ENCODE results near the gene FBXW8. TPM values are rescaled to one million over a fixed set of nuclear protein-coding genes. Genes with fewer than 3 reads are reported as not detected.

FBXW8 gene
- polyA plus RNA-seq, 2 of the 4 experiments (the other 2 are of a cell fraction): 9.8 to 15.7 TPM

DNA sequence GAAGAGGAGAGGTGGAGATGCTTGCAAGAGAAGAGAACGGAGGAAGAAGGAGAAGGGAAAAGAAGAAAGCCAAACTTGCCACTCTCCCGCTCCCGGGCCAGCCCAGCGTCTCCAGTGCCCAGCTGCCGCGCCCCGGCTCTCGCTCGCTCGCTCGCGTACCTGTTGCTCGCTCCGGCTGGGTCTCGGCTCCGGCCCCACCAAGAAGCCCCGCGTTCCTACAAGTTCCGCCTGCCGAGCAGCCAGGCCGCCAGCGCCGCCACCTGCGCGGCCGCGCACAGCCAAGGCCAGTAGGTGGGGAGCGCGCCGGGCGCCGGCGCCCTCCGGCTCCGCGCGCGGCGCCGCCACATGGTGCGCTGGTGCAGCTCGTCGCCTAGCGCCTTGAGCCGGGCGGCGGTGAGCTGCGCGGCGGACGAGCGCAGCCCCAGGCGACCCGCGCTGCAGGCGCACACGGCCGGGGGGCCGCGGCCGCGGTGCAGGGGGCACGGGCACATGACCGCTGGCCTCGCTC lies 29.9 kb upstream of the FBXW8 start (continued):
- TF ChIP-seq, protein P1, sequence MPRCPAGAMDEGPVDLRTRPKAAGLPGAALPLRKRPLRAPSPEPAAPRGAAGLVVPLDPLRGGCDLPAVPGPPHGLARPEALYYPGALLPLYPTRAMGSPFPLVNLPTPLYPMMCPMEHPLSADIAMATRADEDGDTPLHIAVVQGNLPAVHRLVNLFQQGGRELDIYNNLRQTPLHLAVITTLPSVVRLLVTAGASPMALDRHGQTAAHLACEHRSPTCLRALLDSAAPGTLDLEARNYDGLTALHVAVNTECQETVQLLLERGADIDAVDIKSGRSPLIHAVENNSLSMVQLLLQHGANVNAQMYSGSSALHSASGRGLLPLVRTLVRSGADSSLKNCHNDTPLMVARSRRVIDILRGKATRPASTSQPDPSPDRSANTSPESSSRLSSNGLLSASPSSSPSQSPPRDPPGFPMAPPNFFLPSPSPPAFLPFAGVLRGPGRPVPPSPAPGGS (IDR thresholded peaks at IDR 0.05): no peak
- TF ChIP-seq SMC3 (IDR thresholded peaks at IDR 0.05) (peak; percentile 27; the same call in 2 of the 3 replicates), EHMT2 (IDR thresholded peaks at IDR 0.05; ENCODE audit: low read depth) (no peak), HOXB5 (CRISPR knock-in tag; IDR thresholded peaks at IDR 0.05) (no peak), PHF8 (IDR thresholded peaks at IDR 0.05; ENCODE audit: borderline replicate concordance, low read depth) (no peak), MAFK (IDR thresholded peaks at IDR 0.05; ENCODE audit: partially characterized antibody) (no peak), HDAC2 (IDR thresholded peaks at IDR 0.05) (0 out of 2 replicates have a peak, but pooled peaks have one; percentile 1), GATA3 (IDR thresholded peaks at IDR 0.05; ENCODE audit: borderline replicate concordance) (no peak), EHF (CRISPR knock-in tag; IDR thresholded peaks at IDR 0.05) (no peak)

DNA sequence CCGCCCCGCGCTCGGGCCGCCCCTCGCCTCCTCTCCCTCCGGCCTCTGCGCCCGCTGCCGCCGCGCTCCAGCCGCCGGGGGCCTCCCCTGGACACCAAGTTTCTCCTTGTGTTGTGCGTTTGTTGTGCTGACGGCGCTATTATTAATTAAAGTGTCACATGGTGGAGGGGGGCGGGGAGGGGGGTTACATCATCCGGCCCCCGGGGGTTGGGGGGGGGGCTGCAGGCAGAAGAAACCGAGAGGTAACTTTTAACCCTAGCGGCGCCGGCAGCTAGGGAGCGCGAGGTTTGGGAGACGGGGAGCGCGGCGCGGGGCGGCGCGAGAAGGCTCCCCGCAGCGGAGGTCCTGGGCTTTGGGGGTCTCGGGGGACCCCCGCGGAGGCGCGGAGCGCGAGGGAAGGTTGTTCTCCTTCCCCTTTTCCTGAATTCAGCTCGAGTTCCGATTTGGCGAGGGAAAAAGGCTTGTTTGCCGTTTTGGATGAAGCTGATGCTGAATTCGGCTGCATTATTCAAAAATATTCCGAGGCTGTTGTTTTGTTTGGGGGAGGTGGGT lies 29.3 kb upstream of the FBXW8 start, which contains the start of gene HRK:
HRK (minus strand) TSS at position 117 of the 552 bp plus-strand sequence. CDS start 134 bp downstream, outside the sequence.
- Histone ChIP-seq H3K9me3 (no peaks in the 10 kb centered on the region), H3K4me3 (peak within 1 kb of the TSS; percentile 47), H3K27ac (peak within 1 kb of the TSS; percentile 68 to 87; a peak in 5 of 6 replicates), H3K4me2 (peak within 1 kb of the TSS; percentile 89), H3K4me1 (peaks cover 24% of the 10 kb centered on the region)
- no peak for FAIRE-seq
- peak; percentile 19 to 54; a peak in 5 of 6 replicates for ATAC-seq
- ChIA-PET CTCF (interaction anchor here (1.0 to 3.7 kb wide), 14 partner anchors 10 to 178 kb away, joined by 3 to 22 read pairs (median 4); no protein-coding TSS in a partner anchor), POLR2A (interaction anchor here (0.6 to 1.5 kb wide), 3 partner anchors 20 to 148 kb away, joined by 3 to 4 read pairs (median 3); no protein-coding TSS in a partner anchor)
- no peak for DNase-seq (ENCODE audit: low read depth in 1 of 2, low spot score in 1 of 2)
- 2% methylated on average over 24 of the region's 49 CpGs for WGBS (ENCODE audit: missing lambda C conversion rate)
- TF ChIP-seq EHMT2 (IDR thresholded peaks at IDR 0.05; ENCODE audit: low read depth): no peak
- no peak for TF ChIP-seq FOXS1 (CRISPR knock-in tag; IDR thresholded peaks at IDR 0.05)
- TF ChIP-seq, protein P2, sequence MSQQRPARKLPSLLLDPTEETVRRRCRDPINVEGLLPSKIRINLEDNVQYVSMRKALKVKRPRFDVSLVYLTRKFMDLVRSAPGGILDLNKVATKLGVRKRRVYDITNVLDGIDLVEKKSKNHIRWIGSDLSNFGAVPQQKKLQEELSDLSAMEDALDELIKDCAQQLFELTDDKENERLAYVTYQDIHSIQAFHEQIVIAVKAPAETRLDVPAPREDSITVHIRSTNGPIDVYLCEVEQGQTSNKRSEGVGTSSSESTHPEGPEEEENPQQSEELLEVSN (IDR thresholded peaks at IDR 0.05; ENCODE audit: borderline replicate concordance, low read depth): no peak
- TF ChIP-seq CHD4 (IDR thresholded peaks at IDR 0.05; ENCODE audit: borderline replicate concordance): no peak
- TF ChIP-seq CEBPB (IDR thresholded peaks at IDR 0.05): no peak
- TF ChIP-seq RARB (CRISPR knock-in tag; IDR thresholded peaks at IDR 0.05): no peak
- TF ChIP-seq, protein P3, sequence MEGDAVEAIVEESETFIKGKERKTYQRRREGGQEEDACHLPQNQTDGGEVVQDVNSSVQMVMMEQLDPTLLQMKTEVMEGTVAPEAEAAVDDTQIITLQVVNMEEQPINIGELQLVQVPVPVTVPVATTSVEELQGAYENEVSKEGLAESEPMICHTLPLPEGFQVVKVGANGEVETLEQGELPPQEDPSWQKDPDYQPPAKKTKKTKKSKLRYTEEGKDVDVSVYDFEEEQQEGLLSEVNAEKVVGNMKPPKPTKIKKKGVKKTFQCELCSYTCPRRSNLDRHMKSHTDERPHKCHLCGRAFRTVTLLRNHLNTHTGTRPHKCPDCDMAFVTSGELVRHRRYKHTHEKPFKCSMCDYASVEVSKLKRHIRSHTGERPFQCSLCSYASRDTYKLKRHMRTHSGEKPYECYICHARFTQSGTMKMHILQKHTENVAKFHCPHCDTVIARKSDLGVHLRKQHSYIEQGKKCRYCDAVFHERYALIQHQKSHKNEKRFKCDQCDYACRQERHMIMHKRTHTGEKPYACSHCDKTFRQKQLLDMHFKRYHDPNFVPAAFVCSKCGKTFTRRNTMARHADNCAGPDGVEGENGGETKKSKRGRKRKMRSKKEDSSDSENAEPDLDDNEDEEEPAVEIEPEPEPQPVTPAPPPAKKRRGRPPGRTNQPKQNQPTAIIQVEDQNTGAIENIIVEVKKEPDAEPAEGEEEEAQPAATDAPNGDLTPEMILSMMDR (IDR thresholded peaks at IDR 0.05): no peak; the same call in 2 of the 3 replicates
- TF ChIP-seq BHLHE40 (IDR thresholded peaks at IDR 0.05; ENCODE audit: low read depth, low read length): no peak
- no peak for TF ChIP-seq CHD2 (IDR thresholded peaks at IDR 0.05; ENCODE audit: low read length, partially characterized antibody)
- TF ChIP-seq, protein P1 (IDR thresholded peaks at IDR 0.05): no peak
- TF ChIP-seq HOXB13 (CRISPR knock-in tag; IDR thresholded peaks at IDR 0.05; ENCODE audit: low read depth): no peak
- no peak for TF ChIP-seq JUN (IDR thresholded peaks at IDR 0.05)
- TF ChIP-seq JUNB (IDR thresholded peaks at IDR 0.05): no peak
- TF ChIP-seq NPAS2 (CRISPR knock-in tag; IDR thresholded peaks at IDR 0.05; ENCODE audit: borderline replicate concordance): no peak
- TF ChIP-seq HDAC2 (IDR thresholded peaks at IDR 0.05): no peak
- TF ChIP-seq MAZ (IDR thresholded peaks at IDR 0.05; ENCODE audit: borderline replicate concordance, low read depth, low read length): no peak
- TF ChIP-seq, protein P4, sequence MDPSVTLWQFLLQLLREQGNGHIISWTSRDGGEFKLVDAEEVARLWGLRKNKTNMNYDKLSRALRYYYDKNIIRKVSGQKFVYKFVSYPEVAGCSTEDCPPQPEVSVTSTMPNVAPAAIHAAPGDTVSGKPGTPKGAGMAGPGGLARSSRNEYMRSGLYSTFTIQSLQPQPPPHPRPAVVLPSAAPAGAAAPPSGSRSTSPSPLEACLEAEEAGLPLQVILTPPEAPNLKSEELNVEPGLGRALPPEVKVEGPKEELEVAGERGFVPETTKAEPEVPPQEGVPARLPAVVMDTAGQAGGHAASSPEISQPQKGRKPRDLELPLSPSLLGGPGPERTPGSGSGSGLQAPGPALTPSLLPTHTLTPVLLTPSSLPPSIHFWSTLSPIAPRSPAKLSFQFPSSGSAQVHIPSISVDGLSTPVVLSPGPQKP (IDR thresholded peaks at IDR 0.05; ENCODE audit: low read depth, low read length): no peak
